ENCODE results near the gene TMEM123.

The TMEM123 gene, protein sequence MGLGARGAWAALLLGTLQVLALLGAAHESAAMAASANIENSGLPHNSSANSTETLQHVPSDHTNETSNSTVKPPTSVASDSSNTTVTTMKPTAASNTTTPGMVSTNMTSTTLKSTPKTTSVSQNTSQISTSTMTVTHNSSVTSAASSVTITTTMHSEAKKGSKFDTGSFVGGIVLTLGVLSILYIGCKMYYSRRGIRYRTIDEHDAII

GRCh38 chr11:102452461-102453301, at the start of gene TMEM123:
Gene TMEM123 (minus strand): TSS chr11:102452765. CDS start chr11:102452623, 142 bp downstream.
- DNase-seq (ENCODE audit: low spot score) = peak; percentile 69

GRCh38 chr11:102500829-102501228, 48.3 kb upstream of the TMEM123 start:
- no peak for DNase-seq (ENCODE audit: low spot score)

- no peak for DNase-seq (ENCODE audit: low spot score)
Observed at GRCh38 chr11:102499931-102500330, 47.4 kb upstream of the TMEM123 start.

GRCh38 chr11:102499151-102499550, 46.6 kb upstream of the TMEM123 start:
- DNase-seq (ENCODE audit: low spot score) = no peak

- no peak for DNase-seq (ENCODE audit: low spot score)
Observed at GRCh38 chr11:102497061-102497460, 44.5 kb upstream of the TMEM123 start.

GRCh38 chr11:102495161-102496042, 42.8 kb upstream of the TMEM123 start:
- peak; percentile 85 for DNase-seq (ENCODE audit: low spot score)

- DNase-seq (ENCODE audit: low spot score) = peak; percentile 76
Observed at GRCh38 chr11:102494216-102494615, 41.7 kb upstream of the TMEM123 start.

DNA sequence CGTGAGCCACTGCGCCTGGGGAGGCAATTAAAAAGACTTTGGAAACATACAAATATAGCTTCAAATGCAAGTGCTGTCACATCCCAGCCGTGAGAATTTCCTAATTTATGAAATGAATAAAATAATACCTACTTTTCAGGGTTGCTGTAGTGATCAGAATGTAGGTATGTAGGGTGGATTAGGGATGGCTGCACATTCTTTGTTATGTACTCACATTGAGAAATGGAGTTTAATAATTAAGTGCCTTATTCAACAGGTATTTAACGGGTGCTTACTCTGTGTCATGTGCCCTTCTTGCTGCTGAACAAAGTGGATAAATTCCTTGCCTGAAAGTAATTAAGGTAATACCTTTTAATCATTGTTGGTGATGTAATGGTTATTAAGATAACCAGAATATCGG, 41.0 kb upstream of the TMEM123 start:
- DNase-seq (ENCODE audit: low spot score) = no peak

GRCh38 chr11:102491969-102492368, 39.4 kb upstream of the TMEM123 start:
- no peak for DNase-seq (ENCODE audit: low spot score)

DNA sequence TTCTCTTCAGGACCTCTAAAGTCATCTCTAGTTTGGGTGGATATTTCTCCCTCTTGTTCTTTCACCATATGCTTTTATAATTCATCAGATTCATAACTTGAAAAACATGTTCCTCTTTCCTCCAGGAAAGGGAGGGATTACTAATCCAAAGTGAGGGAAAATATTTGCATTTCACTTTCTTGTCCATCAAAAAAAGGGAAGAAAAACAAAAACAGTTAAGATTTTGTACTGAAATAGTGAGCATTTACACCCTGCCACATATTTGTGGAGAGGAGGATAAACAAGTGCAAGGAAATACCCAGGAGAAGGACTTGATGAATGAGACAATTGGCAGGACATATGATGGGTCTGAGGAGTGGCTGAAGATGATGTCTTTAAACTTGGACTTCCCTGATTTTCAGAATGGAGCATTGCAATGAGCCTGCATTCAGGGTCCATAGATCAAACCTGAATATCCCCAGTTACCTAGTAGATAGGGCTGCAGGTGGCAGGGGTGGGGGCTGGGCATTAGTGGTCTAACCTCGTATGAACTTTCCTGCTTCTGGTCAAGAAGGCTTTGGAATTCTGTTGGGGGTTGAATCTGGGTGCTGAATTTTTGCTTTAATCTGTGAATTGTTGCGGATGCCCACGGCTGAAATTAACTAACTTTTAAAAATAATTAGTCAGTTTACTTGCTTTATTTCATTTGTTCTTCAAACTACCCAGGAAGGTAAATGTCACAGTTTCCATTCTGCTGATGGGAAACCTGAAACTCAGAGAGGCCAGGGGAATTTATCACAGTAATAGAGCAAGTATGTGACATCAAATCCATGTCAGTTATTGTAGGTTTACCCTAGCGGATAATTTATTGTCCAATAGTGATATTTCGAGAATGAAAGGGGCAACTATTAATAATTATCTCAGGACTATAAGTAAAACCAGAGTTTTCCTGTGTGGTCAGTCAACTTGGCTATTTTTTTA, 36.9 kb upstream of the TMEM123 start:
- DNase-seq (ENCODE audit: low spot score) = no peak

DNA sequence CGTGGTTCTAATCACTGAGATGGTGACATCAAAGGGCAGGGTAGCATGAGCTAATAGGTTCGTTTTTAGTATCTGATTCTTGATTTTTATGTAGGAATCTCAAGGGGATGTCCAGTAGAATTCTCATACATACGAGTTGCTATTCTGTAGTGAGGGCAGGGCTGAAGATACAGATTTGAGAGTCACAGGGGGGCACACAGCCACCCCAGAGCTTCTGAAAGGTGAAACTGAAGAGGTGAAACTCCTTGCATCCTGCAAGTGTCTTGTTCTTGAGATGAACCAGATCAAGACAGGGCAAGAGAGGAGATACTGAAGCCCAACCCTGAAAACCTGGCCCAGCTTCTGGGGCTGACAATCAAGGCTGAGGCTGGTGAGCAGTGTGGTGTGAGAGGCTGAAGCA, 35.6 kb upstream of the TMEM123 start:
- DNase-seq (ENCODE audit: low spot score) = no peak

DNA sequence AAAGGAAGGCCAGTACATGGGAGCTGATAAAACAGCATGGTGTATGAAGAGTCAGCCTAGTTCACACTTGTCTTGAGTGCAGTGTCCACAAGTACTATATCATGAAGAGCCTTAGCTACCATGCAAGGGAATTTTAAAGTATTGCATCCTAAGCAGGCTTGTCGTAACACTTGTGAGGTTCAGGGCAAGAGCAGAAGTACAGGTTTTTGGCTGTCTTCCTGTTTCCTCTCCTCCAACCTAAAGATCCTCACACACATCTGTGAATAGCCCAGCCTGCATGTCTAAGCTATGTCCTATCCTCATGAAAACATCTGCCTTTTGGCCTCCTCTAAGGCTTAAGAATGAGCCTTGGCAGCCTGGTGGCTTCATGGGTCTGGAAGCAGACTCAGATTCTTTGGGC, 34.6 kb upstream of the TMEM123 start:
- DNase-seq (ENCODE audit: low spot score) = no peak

- no peak for DNase-seq (ENCODE audit: low spot score)
Observed at GRCh38 chr11:102486584-102486983, 34.0 kb upstream of the TMEM123 start.

DNA sequence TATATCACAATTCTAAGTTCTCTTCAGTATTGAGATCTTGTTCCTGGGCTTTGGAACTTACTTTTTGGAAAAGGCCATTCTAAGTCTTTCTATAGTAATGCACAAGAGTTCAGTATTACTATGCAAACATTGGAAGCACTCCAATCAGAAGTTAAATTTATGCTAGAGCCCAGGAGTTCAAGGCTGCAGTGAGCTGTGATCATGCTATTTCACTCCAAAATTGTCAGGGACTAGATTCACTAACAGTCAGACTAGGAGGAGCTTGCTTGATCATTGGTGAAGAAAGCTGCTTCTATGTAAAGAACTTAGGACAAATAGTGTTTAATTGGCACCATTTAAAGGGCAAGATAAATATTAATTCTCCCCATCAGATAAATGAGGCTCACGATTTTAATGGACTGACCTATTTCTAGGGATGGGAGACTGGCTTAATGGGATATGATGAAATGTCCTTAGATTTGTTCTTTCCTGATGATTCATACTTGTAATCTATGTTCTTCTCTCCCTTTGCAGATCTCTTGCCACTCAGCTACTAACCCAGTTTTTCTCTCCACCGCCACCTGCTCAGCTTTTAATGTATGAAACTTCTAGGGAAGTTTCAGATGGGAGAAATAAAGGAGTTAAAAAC, 32.6 kb upstream of the TMEM123 start:
- DNase-seq (ENCODE audit: low spot score) = no peak

GRCh38 chr11:102482433-102482832, 29.9 kb upstream of the TMEM123 start:
- DNase-seq (ENCODE audit: low spot score) = no peak

DNA sequence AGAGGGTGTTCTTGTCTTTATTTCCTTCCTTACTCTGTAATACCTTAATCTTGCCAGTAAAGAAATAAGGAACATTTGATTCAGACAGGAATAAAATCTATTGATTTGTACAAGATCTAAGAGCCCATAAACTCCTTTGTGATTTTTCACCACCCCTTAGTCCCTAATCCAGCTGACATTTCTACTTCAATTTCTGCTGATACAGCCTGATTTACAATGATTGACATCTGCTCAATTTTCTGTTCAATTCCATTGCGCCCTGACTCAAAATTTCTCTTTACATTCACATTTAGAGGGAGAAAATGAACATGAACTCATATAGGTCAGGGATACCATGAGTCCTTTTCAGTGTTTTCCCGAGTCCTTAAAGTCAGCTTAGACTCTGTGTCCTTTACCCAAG, 27.2 kb upstream of the TMEM123 start:
- no peak for DNase-seq (ENCODE audit: low spot score)

DNA sequence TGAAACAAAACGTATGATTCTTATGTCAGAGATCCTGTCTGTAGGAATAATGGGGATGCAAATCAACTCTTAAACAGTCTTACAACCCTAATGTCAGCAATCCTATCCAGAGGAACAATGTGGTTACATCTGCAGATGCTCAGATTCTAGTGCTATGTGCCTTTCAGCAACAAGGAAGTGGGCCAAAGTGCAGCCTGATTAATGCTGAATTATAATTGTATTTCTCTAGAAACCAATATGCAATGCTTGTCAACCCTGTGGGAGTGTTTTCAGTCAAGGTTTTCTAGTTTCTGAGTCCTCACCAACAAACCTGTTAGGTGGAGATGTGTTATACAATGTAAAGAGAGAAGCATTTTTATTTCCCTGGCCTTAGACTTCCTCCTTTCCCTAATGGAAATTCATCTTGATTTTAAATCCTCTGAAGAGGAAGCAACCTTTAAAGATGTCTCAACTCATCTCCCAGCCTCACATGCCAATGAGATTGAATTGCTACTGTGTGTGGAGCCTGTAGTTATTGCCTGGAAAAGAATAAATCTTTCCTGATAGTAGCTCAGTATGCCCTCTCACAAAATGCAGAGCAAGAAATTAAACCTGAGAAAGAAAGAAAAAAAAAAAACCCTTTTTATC, 26.2 kb upstream of the TMEM123 start:
- DNase-seq (ENCODE audit: low spot score) = no peak

DNA sequence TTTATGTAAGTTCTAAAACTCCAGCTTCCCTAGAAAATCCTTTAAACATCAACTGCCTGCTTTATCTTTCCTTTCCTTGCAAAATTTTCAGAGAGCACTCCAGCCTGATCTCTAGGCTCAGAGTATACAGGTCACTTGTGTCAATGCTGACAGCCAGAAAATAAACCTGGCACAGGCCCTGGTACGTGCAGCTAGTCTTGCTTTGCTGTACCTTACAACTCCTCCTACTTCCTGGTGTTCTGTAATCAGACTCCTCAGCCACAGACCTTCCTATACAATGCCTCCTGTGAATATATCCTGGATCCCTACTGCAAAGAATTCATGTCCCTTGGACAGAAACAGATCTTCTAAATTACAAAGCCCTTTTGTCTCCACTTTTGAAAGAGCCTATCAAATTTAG, 24.2 kb upstream of the TMEM123 start:
- peak; percentile 37 for DNase-seq (ENCODE audit: low spot score)

- no peak for DNase-seq (ENCODE audit: low spot score)
Observed at GRCh38 chr11:102476069-102476468, 23.5 kb upstream of the TMEM123 start.

DNA sequence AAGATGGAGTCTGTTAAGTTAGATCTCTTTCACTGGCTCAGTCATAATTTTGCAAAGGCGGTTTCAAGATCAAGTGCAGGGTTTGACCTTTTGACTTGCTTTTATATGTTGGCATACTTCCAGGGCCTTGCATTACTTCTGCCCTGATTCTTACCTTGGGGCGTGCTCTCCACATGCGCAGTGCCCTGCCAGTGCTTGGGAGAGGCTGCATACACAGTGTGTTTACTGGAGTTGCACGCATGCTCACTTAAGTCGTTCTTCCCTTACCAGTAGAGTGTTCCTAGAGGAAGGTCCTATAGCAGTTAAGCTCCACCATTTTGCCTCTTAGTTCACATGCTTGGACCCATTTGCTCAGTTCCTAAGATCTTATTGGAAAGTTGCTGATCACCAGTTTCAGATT, 21.0 kb upstream of the TMEM123 start:
- peak; percentile 80 for DNase-seq (ENCODE audit: low spot score)

Measured in LoVo (cell line).